HCEC 1CT (cell line): ENCODE data around the gene KNSTRN.

Source experiments
- DNase-seq: peaks from one replicate; pipeline ENCODE4 v3.0.0-alpha.2; 2017

KNSTRN gene

GRCh38 chr15:40366457-40367370 lies 15.8 kb upstream of the KNSTRN start:
- DNase-seq = no peak

DNA sequence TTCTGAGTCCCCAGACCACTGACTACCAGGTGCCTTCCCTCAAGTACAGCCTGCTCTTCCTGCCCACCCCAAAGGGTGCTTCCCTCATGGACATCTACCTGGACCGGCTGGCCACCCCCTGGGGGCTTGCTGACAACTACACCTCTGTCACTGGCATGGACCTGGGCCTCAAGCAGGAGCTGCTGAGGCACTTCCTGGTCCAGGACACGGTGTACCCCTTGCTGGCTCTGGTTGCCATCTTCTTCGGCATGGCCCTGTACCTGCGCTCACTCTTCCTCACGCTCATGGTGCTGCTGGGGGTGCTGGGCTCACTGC lies 15.2 kb upstream of the KNSTRN start:
- DNase-seq = no peak

- peak; percentile 89 for DNase-seq
Measured at GRCh38 chr15:40367686-40368611, 14.6 kb upstream of the KNSTRN start.

- DNase-seq = no peak
Measured at GRCh38 chr15:40368719-40369473, 13.6 kb upstream of the KNSTRN start.

DNA sequence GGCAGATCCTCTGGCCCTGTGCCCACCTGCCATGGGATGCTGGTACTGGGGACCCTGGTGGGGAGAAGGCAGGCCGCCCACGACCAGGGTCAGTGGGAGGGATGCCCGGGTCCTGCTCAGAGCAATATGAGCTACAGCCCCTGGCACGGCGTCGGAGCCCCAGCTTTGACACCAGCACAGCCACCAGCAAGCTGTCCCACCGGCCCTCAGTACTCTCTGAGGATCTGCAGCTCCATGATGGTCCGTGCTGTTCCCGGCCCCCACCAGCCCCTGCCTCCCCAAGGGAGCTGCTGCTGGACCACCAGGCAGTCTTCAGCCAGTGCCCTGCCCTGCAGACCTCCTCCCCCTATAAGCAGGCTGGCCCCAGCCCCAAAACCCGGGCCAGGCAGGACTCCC lies 13.0 kb upstream of the KNSTRN start:
- DNase-seq = no peak

DNA sequence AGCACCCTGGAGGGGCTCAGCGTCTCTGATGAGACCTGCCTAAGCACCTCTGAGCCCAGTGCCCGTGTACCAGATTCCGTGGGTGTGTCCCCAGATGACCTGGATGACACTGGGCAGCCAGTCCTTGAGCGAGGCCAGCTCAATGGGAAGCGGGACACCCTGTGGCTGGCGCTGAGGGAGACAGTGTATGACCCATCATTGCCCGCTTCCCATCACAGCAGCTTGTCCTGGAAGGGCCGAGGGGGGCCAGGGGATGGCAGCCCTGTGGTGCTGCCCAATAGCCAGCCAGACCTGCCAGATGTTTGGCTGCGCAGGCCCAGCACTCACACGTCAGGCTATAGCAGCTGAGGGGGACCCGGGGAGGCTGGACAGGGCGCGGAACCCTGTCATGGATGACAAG lies 12.6 kb upstream of the KNSTRN start:
- DNase-seq = no peak

- no peak for DNase-seq
Measured at GRCh38 chr15:40372981-40373380, 9.5 kb upstream of the KNSTRN start.

DNA sequence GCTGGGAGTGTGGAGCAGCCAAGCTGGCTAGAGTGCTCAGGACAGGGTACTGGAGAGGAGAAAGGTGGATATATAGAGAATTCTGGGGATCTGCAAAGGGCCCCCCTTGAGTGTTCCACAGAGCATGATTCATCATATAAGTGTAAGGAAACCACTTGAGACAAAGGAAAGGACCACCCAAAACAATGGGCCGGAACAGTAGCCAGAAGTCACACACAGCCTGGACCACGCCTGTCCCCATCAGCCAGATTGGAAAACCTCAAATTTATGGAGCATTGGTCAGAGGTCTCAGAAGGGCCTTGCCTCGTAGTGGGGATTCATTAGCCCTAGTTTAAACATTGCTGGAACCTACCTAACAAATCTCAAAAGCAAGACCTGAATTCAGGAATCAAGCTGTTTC lies 4.9 kb upstream of the KNSTRN start:
- no peak for DNase-seq

DNA sequence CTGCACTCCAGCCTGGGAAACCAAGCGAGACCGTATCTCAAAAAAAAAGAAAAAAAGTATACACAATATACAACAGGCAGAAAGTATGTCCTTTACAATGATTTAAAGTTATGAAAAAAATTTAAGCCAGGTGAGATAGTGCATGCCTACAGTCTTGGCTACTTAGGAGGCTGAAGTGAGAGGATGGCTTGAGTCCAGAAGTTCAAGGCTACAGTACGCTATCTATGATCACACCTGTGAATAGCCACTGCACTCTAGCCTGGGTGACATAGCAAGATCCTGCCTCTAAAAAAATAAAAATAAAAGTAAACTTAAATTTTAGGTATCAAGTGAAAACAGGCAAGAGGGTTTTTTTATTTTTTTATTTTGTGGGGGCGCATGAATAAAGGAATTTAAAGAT lies 3.1 kb upstream of the KNSTRN start:
- DNase-seq = no peak

DNA sequence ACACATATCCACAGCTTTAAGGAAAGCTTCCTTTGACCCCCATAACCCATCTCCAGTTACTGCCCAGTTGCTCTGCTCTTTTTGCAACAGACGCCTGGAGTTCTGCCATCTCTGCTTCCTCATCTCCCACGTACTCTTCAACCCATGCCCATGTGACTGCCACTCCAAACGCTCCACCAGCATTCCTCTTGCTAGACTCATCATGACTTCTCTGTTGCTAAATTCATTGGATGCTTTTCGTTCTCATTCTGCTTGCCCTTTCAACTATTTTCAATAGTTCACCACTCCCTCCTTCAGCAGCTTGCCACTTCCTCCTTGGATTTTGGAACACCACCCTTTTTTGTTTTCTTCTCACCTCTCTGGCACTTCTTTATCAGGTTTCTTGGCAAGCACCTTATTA lies 2.7 kb upstream of the KNSTRN start:
- DNase-seq = peak; percentile 100

DNA sequence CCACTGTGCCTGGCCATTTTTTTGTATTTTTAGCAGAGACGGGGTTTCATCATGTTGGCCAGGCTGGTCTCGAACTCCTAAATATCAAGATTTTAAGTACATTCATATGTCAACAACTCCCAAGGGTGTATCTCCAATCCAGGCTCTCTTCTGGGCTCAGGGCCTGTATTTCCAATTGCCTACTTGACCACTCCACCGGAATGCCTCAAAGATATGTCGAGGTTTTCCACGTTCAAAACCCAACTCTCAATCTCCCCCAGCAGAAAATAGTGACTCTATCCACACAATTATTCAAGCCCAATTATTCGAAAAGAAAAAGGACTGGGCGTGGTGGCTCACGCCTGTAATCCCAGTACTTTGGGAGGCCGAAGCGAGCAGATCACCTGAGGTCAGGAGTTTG lies 1.9 kb upstream of the KNSTRN start:
- no peak for DNase-seq

DNA sequence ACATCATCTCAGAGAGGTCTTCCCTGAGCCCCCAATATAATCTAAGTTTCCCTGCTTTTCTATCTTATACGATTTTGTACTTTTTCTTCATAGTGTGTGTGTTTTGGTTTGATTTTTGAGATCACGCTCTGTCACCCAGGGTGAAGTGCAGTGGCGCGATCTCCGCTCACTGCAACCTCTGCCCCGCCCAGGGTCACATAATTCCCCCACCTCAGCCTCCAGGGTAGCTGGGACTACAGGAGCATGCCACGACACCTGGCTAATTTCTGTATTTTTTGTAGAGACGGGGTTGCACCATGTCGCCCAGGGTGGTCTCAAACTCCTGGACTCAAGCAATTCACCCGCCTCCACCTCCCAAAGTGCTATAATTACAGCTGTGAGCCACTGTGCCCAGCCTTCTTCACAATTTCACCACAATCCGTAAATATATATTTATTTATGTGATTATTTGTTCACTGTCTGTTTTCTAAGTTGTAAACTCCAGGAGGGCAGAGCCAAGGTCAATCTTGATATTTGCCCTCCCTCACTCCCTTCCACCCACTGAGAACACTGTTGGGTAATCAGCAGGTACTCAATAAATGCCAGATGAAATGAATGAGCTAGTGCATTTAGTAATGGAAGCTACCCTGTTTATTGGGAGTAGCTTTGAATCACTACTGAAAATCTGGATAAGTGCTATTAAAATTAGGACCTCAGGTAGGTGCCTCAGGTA lies 547 bp upstream of the KNSTRN start:
- DNase-seq = no peak

GRCh38 chr15:40386480-40386879 lies 4.0 kb downstream of the KNSTRN start:
- no peak for DNase-seq

GRCh38 chr15:40388941-40389823 lies 6.7 kb downstream of the KNSTRN start:
- no peak for DNase-seq

DNA sequence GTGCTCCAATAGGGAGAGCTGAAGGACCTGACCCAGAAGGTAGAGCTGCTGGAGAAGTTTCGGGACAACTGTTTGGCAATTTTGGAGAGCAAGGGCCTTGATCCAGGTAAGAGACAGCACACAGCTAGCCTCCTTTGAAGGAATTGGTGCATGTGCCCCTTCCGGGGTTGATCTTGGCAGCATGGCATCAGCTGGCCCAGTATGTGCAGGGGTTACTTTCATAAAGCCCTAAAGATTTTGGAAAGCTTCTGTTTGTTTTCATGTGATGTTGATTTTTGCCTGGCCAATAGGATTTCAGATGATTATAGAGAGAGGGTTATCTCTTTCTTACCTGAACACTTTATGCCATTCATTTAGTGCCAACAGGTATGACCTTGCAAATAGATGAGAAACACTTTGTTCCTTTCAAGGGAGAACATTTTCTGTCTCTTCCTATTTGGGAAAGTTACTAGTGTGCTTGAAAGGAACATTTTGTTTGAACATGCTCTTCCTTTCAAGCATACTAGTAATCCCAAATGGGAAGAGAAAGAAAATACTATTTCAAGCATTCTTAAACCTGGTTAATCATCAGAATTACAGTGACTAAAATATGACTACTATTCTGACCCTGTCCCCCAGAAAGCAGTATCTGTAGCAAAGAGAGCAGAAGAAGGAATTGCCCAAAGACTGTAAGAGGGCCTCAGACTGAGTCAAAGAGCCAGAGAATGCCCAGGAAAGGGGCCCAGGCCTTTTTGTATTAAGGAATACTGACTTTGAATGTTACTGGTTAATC lies 7.5 kb downstream of the KNSTRN start:
- no peak for DNase-seq

DNA sequence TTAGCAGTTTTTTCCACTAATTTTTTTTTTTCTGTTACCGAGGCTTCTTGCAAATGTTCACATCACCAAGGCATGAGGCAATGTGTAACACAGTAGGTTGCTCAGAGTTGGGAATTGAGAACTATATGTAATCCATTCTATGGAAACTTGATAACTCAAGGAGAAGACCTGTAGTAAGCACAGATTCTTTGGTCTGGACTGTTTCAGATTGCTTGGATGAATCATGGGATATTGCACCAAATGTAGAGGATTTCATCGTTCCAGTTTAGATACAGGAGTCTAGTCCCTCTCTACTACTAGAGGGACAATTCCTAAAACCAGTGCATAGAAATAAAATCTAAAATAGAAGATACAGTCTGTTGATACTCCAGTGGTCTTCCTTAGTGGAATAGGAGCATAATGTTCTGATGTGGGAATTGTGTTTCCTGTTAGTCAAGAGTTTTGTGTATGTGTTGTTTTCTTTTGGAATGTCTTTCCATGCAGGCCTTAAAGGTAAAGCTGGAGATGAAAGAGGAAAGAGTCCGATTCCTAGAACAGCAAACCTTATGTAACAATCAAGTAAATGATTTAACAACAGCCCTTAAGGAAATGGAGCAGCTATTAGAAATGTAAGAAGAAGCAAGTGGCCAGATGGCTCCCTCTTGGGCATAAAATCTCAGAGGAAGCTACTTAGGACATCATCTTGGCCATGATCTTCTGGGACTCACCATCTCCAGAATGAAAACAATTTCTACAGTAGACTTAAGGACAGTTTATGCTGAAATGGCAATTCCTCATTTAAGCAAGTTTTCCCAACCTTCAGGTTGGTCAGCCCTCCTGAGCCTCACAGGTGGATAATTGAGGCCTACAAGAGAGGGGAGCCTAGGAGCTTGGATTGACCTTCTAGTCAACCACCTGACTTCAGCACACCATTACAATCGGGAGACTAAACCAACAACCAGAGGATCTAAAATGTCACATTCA lies 10.7 kb downstream of the KNSTRN start:
- no peak for DNase-seq

DNA sequence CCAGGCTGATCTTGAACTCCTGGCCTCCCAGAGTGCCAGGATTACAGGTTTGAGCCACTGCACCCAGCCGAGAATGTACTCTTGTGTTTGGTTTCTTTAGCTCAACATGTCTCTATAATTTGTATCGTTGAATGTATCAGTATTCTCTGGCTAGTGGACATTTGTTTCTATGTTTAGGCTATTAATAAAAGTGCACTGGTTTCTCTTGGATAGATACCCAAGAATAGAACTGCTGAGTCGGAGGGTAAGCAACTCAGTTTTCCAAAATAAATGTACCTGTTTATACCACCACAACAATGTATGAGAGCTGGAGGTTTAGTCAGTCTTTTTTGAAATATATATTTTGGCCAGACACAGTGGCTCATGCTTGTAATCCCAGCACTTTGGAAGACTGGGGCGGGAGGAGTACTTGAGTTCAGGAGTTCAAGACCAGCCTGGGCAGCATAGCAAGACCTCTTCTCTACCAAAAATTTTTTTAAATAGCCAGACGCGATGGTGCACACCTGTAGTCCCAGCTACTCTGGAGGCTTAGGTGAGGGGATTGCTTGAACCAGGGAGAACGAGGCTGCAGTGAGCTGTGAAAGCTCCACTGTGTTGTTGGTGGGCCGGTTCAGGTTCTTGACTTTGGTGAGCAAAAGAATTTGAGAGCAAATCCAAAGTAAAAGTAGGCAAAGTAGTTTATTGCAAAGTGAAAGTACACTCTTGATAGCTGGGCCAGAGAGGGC lies 15.3 kb downstream of the KNSTRN start:
- no peak for DNase-seq

GRCh38 chr15:40398413-40398873 lies 15.9 kb downstream of the KNSTRN start:
- no peak for DNase-seq

GRCh38 chr15:40399370-40399769 lies 16.8 kb downstream of the KNSTRN start:
- no peak for DNase-seq
